GM19351 (cell line): ENCODE results near the gene ANKAR.
"Not testable (repeated sequence)": the region's sequence is repeated elsewhere in the genome, so short reads cannot be mapped to it uniquely, and the experiment has no call there.

Source experiments
- ATAC-seq: cut with Tn5 transposase; IDR thresholded peaks from one replicate; pipeline ENCODE4 v1.9.1; 2021; ENCODE audit warnings: mild to moderate bottlenecking, moderate library complexity; ENCODE audit not compliant: unreplicated experiment

ANKAR gene

DNA sequence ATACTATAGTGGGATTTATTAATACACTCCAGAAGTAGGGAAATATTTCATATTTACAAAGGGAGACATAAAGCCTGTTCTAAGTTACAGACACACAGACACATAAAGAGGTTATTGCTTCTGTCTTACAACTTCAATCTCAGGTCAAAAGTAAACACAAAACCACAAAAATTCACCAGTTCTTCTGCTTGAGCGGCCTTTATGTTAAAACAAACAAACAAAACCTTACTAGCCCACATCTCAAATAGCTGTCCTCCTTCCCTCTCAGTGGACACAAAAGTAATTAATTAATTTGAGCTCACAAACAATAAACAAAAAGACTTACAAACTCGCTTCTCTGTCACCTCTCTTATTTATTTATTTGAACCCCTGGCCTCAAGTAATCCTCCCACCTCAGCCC is 14.7 kb upstream of the ANKAR start:
- no peak for ATAC-seq

DNA sequence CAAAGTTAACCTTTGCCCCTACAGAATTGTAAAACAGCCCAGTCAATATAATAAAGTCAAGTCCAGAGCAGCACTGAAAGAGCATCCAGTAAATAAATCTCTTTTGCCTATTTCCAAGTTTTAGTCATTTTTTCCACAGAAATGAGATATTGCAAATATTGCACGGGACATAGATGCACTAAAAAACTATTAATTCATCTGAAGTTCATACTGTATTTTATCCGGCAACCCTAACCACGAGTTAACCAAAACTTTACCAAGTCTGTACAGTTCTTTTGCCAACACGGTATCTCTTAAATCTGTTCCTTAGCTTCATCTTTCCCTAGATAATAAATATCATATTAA is 13.7 kb upstream of the ANKAR start:
- ATAC-seq, result no peak

DNA sequence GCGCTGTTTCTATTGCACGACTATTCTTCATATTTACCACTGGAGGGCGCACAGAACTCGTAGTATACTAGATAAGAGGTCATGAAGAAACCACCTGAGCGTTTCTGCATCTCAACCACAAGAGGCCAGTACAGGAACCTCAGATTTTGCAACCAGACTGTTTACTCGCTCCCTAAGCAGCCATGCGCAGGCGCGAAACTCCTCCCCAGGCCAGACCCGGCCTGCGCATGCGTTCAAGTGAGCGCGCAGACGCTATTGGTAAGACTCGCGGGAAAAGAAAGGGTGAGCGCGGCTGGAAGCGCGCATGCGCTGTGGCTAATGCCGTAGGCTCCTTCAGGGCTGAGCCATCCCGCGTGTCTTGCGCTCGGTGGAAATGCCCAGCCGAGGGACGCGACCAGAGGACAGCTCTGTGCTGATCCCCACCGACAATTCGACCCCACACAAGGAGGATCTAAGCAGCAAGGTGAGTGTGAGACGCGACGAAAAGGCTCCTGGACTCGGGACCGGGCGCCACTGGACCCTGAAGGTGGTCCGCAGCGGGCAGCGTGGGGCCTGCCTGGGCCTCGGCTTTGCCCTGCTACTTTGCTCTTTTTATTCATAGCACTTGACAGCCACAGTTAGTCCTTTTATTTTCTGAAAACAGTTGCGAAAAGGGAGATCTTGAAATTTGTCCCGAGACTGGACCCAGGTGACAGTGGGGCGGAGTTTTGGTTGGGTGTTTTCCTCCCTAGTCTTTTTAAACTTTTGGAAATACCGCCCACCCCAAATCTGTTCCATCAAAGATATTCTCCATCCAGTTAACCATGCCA is 13.1 kb upstream of the ANKAR start, which contains the start of gene ASNSD1:
Gene ASNSD1 (plus strand): TSS at position 312 of the 809 bp plus-strand sequence. CDS start 4,674 bp downstream, outside the sequence.
- peak; percentile 90 for ATAC-seq

DNA sequence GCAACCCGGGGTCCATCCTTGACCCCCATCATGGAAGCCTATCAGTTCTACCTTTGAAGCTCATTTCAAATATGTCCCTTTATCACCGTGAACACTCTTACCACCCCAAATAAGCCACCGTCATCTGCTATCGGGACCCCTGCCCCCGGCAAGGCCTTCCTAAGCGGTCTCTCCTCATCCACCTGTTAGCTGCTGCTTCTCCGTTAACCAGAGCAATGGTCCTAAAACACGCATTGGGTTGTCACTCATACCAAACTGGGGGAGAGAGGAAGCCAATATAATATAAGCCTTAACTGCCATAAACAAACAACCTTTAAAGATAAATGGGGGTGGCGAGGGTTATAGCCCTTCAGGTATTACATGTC is 12.5 kb upstream of the ANKAR start:
- ATAC-seq, result no peak

DNA sequence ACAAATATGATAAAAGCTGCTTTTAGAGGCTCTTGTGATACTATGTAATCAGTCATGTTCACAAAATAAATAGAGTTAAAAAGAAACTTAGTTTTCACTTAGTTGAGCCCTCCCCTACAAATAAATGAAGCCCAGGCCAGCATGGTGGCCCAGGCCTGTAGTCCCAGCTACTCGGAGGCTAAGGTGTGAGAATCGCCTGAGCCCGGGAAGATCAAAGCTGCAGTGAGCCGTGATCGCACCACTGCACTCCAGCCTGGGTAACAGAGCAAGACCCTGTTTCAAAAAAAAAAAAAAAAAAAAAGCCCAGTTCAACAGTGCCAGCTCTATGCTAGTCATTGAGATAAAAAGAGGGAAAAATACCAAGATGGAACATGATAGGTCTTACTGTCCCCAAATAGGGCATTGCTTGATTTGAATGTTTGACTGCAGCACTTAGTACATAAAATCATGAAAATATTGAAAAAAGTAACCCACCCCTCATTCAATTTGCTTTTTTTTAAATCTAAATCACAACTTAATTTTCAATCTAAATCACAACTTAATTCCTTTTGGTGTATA is 11.7 kb upstream of the ANKAR start:
- ATAC-seq, result no peak

DNA sequence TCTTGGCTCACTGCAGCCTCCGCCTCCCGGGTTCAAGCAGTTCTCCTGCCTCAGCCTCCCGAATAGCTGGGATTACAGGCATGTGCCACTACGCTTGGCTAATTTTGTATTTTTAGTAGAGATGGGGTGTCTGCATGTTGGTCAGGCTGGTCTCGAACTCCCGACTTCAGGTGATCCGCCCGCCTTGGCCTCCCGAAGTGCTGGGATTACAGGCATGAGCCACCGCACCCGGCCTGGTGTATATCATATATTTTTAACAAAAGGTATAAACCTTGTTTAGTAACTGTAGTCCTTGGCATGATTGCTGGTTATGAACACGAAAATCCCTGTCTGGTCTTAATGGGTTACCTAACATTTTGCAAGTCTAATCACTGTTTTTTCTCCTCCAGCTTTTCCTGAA is 11.2 kb upstream of the ANKAR start:
- not testable (repeated sequence) for ATAC-seq

DNA sequence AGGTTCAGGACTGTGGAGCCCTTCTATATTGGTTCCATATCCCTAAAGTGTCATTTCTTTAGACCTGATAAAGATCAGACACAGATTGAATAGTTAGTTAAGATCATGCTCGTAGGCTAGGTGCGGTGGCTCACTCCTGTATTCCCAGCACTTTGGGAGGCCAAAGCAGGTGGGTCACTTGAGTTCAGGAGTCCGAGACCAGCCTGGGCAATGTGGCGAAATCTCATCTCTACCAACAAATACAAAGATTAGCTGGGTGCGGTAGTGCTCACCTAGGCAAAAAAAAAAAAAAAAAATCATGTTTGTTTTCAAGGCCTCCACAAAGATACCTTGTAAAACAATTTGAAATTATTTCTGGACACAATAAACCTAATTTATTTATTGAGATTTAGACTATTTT is 4.6 kb upstream of the ANKAR start:
- ATAC-seq, result no peak

DNA sequence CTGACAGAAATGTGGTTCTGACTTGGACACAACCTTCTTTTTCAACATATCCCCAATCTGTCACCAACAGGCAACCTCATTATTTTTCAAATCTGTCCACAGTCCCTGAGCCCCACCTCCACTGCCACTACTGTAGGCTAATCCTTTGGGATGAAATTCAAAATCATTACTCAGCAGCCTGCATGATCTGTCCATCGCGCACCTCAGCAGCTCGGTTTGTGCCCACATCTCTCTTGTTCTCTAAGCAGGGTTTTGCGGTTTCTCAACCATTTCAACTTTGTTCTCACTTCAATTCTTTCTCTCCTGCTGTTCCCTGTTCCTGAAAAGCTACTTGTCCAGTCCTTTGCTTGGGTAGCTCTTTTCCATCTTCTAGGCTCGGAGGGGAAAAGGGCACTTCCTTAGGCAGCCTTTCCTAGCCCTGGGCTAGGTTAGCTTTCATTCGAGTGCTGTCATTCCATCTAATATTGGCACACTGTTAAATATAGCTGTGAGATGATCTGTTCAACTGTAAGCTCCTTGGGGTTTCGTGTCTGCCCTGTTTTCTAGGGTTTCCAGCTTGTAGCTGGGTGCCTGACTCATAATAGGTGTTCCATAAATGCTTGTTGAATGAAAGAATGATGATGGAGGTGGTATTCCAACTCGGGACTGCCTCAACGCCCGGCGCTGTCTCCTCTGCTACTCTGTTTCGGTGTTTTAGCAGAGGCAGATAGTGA is 653 bp upstream of the ANKAR start:
- no peak for ATAC-seq

DNA sequence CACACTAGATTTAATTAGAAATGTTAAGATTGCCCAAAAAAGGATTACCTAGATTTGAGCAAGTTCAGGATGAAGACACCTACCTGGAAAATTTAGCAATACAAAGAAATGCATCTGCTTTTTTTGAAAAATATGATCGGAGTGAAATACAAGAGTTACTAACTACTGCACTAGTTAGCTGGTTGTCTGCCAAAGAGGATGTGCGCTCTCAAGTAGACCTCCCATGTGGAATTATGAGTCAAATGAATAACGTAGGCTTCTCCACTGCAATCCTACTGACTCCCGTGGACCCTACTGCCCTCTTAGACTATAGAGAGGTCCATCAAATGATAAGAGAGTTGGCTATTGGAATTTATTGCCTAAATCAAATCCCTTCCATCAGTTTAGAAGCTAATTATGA is 2.0 kb downstream of the ANKAR start:
- no peak for ATAC-seq

DNA sequence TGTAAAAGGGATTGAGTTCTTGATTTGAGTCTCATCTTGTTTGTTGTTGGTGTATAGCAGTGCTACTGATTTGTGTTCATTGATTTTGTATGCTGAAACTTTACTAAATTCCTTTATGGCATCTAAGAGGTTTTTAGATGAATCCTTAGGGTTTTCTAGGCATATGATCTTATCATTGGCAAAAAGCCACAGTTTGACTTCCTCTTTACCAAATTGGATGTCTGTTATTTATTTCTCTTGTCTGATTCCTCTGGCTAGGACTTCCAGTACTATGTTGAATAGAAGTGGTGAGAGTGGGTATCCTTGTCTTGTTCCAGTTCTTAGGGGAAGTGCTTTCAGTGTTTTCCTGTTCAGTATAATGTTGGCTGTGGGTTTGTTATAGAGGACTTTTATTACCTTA is 4.8 kb downstream of the ANKAR start:
- ATAC-seq, result no peak

DNA sequence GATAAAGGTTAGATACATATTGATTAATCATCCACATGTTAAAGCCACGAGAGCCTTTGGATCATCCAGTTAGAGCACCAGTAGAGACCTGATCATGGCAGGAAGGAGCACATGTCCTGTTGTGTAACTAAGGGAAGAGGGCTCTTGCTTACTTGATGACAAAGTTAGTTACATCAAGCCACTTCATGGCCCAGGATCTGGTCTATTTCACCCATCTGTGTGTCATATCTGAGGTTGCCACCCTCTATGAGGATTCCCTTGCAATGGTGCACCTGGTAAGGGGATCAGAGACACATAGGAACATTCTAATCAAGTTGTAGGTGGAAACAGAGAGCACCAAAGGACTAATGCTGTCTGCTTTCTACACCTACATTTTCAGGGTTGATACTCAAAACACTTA is 6.7 kb downstream of the ANKAR start:
- no peak for ATAC-seq

DNA sequence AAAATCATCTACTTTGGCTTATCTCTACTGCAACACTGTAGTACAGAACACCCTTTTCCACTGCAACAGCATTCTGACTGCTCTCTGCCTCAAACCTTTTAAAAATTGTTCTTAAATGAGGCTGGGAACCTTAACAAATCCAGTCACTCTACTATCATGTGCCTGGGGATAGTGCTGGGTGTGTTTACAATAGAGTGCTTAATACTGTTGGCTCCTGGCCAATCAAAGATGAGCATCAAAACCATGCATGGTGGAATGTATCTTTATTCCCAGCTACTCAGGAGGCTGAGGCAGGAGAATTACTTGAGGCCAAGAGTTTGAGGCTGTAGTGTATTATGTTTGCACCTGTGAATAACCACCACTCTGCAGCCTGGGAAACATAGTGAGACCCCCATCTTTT is 7.4 kb downstream of the ANKAR start:
- no peak for ATAC-seq

DNA sequence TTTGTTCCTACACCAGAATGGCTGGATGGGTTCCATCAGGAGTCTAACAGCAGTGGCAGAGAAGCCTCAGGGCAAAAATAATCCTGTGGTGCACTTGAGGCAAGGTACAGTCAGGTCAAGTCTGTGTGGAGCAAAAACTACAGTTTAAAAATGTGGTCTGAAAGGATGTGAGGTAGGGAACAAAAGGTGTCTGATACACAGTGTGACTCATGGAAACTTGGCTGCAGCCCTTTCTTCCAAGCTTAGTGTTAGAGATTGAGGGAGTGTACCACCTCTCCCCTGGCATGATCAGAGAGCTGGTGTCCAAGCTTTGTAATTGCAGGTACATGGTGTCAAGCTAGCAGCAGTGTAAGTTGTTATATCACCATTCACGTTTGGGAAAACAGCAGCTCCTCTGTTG is 8.9 kb downstream of the ANKAR start:
- ATAC-seq, result no peak

DNA sequence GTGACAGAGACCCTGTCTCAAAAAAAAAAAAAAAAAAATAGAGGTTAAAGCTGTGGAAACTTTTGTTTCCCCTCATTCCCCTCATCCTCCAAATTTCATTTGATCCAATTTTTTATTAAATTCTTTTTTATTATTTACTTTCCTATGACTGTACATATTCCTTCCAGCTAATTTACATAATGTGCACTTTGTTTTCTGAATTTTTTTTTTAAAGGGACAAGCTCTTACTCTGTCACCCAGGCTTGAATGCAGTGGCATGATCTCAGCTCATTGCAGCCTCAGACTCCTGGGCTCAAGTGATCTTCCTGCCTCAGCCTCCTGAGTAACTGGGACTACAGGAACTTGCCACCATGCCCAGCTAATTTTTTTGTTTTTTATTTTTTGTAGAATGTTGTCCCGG is 10.3 kb downstream of the ANKAR start:
- ATAC-seq, result no peak

DNA sequence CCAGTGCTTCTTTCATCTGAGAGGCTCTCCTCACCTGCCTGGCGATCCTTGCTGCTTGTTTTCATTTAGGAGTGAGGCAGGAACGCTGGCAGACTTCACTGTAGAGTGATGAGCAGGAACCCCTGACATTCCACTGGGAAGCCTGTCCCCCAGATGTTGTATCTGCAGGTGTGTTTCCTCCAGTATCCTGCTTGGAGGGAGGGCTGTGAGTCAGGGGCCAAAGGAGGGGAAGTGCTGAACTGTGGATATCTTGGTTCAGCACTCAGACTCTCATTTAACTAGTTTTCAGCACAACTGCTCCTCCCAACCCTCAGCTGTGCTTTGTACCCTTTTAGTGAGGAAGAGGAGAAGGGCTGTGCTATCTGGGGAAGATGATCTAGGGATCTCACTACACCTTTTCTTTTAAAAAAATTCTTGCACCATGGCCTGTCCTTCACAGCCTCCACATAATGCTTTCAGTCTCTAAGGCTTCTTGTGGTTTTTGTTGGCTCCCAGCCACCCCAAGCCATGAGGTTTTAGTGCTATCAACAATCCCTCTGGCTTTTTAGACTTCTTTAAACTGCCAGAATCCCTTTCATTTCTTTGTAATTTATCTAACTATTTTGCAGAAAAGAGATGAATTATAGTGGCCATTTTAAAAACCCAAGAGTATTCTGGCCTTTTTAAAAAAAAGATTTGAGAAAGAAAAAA is 11.2 kb downstream of the ANKAR start:
- ATAC-seq, result peak; percentile 67

DNA sequence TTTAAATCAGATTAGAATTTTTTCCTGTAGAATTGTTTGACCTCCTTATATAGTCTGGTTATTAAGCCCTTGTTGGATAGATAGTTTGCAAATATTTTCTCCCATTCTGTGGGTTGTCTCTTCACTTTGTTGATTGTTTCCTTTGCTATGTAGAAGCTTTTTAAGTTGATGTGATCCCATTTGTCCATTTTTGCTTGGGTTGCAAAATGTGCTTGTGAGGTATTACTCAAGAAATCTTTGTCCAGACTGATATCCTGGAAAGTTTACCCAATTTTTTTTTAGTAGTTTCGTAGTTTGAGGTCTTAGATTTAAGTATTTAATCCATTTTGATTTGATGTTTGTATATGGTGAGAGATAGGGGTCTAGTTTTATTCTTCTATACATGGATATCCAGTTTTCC is 13.3 kb downstream of the ANKAR start:
- ATAC-seq, result not testable (repeated sequence)

DNA sequence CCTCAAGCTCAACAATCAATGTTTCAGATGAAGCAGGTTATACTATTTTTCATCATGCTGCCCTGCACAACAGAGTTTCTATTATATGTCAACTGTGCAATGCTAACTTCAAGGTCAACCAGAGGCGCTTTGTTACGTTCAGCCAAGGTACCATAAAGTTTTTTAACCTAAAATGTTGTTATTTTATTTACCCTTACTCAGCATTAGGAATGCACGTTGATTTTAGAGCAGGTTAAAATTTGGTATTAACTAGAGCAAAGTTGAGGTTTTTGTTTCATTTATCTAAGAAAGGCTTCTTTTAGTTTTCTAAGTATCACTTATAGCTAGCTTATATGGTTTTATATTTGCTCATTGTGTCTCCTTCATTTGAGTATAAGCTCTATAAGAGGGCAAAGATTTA is 21.8 kb downstream of the ANKAR start:
- no peak for ATAC-seq

DNA sequence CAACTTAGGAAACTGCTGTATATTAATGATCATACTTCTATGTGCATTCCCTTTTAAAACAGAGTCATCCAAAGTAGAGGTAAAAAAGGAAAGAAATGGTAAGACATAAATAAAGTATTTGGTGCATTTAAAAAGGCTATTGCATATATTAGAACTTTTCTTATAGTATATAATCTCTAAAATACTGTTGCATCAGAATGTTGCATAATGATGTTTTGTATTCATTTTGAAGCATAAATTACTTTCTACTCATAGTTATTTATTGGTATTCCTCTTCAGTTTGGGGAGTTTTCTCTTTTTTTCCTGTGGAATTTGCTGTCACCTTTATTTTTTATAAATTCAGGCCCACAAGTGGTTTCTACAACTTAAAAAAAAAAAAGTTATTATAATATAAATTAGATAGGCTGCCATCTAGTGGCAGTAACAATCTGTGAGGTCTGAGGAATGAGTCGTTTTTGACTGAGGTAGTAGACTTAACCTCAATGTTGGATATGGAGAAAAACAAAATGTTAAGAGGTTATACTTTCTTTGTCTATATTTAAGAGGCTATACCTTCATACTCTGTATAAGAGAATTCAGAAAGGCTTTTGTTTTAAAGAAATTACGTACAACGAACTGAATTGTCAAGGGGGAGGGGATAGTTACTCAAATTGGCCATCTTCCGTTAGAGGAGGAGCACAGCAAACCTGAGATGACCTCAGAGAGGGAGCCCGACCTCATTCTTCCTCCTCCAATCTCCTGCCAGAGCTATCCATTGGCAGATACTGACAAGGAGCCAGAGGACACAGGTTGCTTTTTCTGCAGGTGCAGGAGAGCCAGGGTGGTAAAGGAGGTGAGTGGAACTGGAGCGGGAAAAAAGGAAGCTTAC is 23.8 kb downstream of the ANKAR start:
- peak; percentile 67 for ATAC-seq

DNA sequence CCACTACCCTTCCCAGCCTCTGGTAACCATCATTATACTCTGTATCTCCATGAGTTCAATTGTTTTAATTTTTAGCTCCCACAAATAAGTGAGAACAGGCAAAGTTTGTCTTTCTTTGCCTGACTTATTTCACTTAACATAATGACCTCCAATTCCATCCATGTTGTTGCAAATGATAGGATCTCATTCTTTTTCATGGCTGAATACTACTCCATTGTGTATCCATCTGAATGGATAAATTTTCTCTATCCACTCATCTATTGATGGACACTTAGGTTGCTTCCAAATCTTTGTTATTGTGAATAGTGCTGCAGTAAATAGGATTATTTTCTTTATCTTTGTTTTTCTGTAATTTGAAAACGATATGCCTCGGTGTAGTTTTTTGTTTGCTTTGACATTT is 26.2 kb downstream of the ANKAR start:
- no peak for ATAC-seq

DNA sequence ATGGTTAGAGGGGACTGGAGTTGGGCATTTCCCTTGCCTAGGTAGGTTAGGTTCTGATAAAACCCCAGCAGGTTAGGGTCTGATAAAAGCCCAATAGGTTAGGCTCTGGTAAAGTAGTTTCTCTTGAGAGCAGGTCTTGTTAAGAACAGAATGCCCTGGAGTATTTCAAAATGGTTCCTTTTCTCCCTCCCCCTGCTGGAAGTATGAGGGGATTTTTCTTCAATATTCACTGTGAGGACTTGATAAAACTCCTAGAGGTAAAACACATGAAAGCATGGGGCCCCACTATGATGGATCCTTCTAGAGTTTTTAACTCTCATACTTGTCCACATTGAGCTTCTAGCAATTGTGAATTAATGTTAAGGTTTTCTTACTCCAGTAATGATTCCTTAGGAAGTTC is 27.6 kb downstream of the ANKAR start:
- ATAC-seq, result no peak
